ENCODE results near the gene AMPH.

AMPH gene

DNA sequence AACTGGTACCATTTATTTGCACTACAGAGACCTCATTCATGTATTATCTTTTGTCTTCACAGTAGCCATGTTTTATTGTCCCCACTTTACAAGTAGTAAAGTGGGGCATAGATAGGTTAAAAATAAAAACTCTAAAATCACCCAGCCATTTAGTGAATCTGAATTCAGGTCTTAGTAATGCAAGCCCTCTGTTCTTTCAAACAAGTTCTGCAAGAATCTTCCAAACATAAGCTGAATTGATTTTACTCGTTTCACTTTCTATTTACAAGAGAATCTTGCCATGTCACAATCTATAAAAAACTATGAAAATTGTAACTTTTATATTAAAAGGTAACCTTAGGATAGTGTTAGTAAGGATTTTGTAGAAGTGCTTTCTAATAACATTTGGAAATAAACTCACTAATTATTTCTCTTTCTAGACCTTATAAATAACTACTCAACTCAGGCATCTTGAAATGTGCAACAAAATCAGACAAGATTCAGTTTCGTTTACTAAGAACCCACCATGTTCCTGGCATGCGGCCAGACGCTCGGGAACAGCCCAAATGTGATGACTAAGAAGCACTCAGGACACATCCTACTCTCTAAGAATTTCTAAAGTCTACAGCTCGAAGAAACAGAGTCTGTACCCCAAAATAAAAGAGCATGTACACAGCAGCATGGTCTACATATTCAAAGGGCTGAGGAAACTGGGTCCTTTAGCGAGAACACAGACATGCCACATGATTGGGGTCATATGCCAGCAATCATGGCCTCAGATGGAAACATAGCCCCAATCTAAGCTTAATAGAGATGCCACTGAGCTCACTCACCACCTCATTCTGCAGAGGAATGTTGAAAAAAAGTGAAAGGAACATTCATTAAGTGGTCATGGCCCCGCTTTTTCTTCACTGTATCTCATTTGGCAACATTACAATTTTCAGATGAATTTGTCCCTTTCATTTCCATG is 167.6 kb downstream of the AMPH start:
- peak; percentile 74 to 83 (median 76) for DNase-seq (ENCODE audit: low read depth in 2 of 3, low spot score in 1 of 3)

- DNase-seq (ENCODE audit: low read depth in 2 of 3, low spot score in 1 of 3), result no peak
These were observed 168.4 kb downstream of the AMPH start for GRCh38 chr7:38462819-38463218.

- DNase-seq (ENCODE audit: low read depth in 2 of 3, low spot score in 1 of 3), result no peak
These were observed 169.3 kb downstream of the AMPH start for GRCh38 chr7:38461887-38462286.

- DNase-seq (ENCODE audit: low read depth in 2 of 3, low spot score in 1 of 3), result no peak
These were observed 177.3 kb downstream of the AMPH start for GRCh38 chr7:38453826-38454225.

DNA sequence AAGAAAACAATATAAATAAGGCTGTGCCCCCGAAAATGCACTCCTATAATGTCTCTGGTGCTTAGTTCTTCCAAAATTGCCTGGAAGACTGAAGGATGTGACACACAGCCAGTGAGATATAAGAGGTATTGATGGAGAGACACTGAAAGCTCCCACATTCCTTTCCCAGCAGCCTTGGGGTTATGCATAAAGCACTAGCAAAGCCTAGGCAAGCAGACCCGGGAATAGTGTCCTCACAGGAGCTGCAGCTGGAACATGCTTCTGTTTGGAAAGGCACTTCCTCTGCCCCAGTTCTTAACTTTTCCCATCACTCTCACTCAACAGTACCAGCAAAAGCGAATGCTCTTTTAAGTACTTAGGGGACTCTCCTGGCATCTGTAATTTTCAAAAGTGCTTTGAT is 178.0 kb downstream of the AMPH start:
- no peak for DNase-seq (ENCODE audit: low read depth in 2 of 3, low spot score in 1 of 3)

DNA sequence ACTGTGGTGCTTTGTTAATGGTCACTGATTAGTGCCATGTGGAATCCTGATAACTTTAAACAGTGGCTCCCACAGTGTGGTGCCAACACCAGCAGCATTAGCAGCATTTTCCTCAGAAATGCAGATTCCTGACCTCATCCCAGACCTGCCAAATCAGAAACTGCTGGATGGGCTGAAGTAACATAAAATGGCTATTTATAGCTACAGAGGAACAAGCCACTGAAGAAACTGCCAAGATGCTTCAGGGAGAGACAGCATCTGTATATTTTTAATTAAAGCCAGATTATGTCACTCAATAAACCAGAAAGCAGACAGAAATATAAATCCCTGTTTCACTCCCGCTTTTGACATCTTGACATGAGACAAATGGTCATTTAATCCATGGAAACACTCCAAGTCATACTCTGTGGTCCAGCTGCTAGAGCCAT is 178.5 kb downstream of the AMPH start:
- no peak for DNase-seq (ENCODE audit: low read depth in 2 of 3, low spot score in 1 of 3)

- no peak for DNase-seq (ENCODE audit: low read depth in 2 of 3, low spot score in 1 of 3)
These were observed 179.3 kb downstream of the AMPH start for GRCh38 chr7:38451840-38452239.

DNA sequence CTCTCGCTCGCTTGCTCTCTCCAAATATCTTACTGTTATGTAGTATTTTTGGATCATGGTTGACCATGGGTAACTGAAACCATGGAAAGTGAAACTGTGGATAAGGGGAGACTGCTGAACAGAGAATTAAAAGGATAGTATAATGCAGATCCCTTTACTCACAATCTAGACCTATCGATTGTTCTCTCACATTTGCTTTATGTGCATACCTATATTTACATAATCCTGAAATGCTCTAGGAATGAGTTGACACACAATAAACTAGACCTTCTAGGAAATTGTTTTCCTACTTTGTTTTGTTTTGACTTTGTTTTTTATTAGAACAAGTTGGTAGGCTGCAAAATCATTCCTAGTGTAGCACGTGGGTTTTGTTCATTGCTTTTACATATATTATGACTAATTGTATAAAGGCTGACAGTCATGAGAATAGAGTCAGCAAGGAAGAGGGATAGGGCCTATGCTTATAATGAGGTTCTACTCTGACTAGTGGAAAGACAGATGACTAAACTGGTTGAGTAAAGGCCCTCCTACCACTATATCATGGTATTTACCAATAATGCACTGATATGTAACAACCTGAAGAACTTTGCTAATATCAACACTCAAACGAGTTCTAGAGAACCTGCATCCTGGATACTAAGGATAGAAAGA is 182.5 kb downstream of the AMPH start:
- DNase-seq (ENCODE audit: low read depth in 2 of 3, low spot score in 1 of 3), result no peak

DNA sequence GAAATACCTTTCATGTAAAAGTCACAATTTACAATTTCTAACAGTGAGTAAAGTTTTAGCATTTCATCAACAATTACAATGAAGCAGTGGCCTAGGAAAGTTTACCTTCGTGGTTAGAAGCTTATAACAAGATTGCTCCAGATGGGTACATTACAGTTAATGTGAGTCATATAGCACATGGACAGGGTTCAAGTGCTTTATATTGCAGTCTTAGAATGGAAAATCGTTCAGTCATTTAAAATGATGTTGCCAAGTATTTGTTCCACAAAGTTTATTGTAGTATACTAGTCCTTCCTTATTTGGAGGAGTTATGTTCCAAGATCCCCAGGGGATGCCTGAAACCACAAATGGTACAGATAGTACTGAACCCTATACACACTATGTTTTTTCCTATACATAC is 183.1 kb downstream of the AMPH start:
- no peak for DNase-seq (ENCODE audit: low read depth in 2 of 3, low spot score in 1 of 3)

GRCh38 chr7:38438970-38439369 is 192.2 kb downstream of the AMPH start:
- no peak for DNase-seq (ENCODE audit: low read depth in 2 of 3, low spot score in 1 of 3)

DNA sequence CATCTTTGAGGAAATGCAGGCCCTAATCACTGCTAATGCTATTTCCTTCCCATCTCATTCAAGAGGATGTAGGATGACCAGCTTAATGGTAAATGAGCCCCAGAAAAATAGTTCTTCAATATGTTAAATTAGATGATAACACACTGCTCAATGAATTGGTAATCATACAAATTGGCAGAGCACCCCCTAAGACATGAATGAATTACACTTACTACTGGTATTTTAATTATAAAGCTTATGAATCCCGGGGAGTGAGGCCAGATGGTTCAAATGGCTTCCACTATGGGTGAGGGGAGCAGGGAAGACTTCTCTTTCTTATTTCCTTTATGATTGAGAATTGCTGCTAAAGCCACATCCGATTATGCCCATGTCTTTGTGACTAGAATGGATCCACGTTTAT is 198.5 kb downstream of the AMPH start:
- DNase-seq (ENCODE audit: low read depth in 2 of 3, low spot score in 1 of 3), result no peak

GRCh38 chr7:38432080-38432479 is 199.1 kb downstream of the AMPH start:
- DNase-seq (ENCODE audit: low read depth in 2 of 3, low spot score in 1 of 3), result no peak

GRCh38 chr7:38429057-38429456 is 202.1 kb downstream of the AMPH start:
- no peak for DNase-seq (ENCODE audit: low read depth in 2 of 3, low spot score in 1 of 3)

DNA sequence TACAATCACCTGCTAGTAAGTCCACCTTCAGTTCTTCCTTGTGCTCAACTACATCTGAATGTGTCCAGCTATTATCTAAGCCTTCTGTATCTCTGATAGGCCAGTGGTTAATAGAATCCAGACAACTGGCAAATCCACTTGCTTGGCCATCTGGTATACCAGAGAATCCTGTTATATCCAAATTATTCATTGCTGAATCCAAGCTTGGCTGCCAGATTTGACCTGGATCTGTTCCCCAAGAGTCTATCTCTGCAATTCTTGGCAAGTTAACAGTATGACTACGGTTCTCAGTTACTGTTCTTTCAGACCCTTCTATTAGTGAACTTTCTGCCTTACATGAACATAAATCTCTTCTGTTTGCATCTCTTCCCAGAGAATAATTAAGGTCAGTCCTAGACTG is 203.1 kb downstream of the AMPH start:
- DNase-seq (ENCODE audit: low read depth in 2 of 3, low spot score in 1 of 3), result no peak

DNA sequence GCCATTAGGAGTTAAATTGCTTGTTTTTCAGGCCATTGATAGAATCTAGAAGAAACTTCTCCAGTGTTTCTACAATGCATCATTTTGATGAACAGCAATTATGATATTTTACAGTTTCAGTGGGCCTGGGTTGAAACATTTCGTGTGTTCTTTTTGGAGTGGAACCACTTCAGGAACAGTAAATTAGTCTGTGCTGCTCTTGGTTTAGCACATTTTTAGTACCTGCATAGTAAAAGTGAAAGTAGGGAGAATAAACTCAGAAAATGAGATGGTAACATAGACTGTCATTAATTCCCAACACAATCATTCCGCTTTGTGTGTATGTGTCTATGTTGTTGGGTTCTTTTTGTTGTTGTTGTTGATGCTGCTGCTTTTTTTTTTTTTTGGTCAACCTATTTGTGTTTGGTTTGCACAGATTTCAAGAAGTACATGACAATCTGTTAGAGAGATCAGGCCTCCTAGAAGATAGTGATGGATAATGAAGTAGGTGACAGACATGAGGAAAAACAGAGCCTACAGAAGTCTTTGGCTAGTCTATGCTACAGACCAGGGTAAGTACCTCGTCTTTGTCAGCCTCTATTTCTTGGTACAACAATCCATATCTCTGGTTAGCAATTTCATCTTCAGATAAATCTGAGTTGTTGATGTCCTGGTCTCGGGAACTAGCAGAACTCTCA is 203.8 kb downstream of the AMPH start:
- DNase-seq (ENCODE audit: low read depth in 2 of 3, low spot score in 1 of 3), result no peak

DNA sequence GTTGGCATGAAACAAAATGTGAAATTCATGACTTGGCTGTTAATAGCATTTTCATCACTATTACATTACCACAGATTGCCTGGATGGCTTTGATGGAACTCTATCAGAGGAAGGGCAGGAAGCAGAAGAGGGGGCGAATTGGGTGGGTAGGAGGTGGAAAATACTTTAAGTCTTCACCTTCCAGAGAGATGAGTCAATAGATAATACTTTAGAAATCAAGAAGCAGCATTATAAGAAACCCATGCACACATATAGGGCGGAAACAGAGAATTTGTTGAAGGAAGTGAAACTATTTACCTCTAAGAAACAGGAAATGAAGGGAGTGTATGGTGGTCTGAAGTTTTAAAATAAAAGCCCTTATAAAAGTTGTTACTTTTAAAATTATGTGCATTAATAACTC is 205.7 kb downstream of the AMPH start:
- DNase-seq (ENCODE audit: low read depth in 2 of 3, low spot score in 1 of 3), result no peak

GRCh38 chr7:38424750-38425463 is 206.3 kb downstream of the AMPH start:
- DNase-seq (ENCODE audit: low read depth in 2 of 3, low spot score in 1 of 3), result no peak

DNA sequence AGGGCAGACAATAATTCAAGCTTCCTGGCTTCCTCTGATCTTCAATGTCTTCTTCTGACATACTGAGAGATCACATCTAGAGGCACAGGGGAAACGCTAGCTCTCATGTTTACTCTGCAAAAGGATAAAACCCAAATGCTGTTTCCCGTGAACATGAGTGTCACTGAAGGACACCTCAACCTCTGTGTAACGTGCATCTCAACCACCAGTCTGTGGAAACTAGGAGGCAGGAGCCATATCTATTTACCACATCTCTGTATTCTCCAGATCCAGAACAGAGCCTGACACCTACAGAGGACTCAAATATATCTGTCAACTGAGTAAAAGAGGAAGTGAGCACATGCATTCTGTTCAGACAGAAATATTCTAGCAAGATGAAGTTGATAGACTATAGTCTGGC is 217.4 kb downstream of the AMPH start:
- DNase-seq (ENCODE audit: low read depth in 2 of 3, low spot score in 1 of 3), result no peak

- no peak for DNase-seq (ENCODE audit: low read depth in 2 of 3, low spot score in 1 of 3)
These were observed 219.8 kb downstream of the AMPH start for GRCh38 chr7:38411404-38411803.

GRCh38 chr7:38410056-38410455 is 221.1 kb downstream of the AMPH start:
- no peak for DNase-seq (ENCODE audit: low read depth in 2 of 3, low spot score in 1 of 3)

GRCh38 chr7:38409531-38409930 is 221.6 kb downstream of the AMPH start:
- DNase-seq (ENCODE audit: low read depth in 2 of 3, low spot score in 1 of 3), result no peak
